ENCODE results near the gene CERKL.
A peak's percentile ranks its signal among the peaks of the same experiment; 100 is the strongest.

The CERKL gene

GRCh38 chr2:181657379-181657778, 474 bp upstream of the CERKL start:
- H3K27me3 Mint-ChIP-seq (ENCODE audit: low read depth): peaks cover 71% of the 10 kb centered on the region
- peaks cover 5% of the 10 kb centered on the region for H3K4me1 Mint-ChIP-seq
- TF ChIP-seq, protein P1, sequence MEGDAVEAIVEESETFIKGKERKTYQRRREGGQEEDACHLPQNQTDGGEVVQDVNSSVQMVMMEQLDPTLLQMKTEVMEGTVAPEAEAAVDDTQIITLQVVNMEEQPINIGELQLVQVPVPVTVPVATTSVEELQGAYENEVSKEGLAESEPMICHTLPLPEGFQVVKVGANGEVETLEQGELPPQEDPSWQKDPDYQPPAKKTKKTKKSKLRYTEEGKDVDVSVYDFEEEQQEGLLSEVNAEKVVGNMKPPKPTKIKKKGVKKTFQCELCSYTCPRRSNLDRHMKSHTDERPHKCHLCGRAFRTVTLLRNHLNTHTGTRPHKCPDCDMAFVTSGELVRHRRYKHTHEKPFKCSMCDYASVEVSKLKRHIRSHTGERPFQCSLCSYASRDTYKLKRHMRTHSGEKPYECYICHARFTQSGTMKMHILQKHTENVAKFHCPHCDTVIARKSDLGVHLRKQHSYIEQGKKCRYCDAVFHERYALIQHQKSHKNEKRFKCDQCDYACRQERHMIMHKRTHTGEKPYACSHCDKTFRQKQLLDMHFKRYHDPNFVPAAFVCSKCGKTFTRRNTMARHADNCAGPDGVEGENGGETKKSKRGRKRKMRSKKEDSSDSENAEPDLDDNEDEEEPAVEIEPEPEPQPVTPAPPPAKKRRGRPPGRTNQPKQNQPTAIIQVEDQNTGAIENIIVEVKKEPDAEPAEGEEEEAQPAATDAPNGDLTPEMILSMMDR (IDR thresholded peaks at IDR 0.05; ENCODE audit: unreplicated experiment in 3 of 3): no peak
- no peaks in the 10 kb centered on the region for H3K9me3 Mint-ChIP-seq
- no peaks in the 10 kb centered on the region for H3K36me3 Mint-ChIP-seq (ENCODE audit: low read depth)
- H3K27ac Mint-ChIP-seq: peak overlapping the region in 1 of 3 experiments; percentile 58
- peak overlapping the region; percentile 76 to 86 (median 82) for H3K4me3 Mint-ChIP-seq

GRCh38 chr2:181655519-181655918, 1.4 kb downstream of the CERKL start:
- H3K36me3 Mint-ChIP-seq (ENCODE audit: low read depth): no peaks in the 10 kb centered on the region
- H3K4me3 Mint-ChIP-seq: peak overlapping the region in 2 of 3 experiments; percentile 24 to 85
- TF ChIP-seq, protein P1 (IDR thresholded peaks at IDR 0.05; ENCODE audit: unreplicated experiment in 3 of 3): no peak
- no peak overlapping the region for H3K27ac Mint-ChIP-seq
- peaks cover 82% of the 10 kb centered on the region for H3K27me3 Mint-ChIP-seq (ENCODE audit: low read depth)
- peaks cover 5% of the 10 kb centered on the region for H3K4me1 Mint-ChIP-seq
- H3K9me3 Mint-ChIP-seq: no peaks in the 10 kb centered on the region

- H3K27me3 Mint-ChIP-seq (ENCODE audit: low read depth): peaks cover 27% of the 10 kb centered on the region
These were observed 7.4 kb downstream of the CERKL start for GRCh38 chr2:181649436-181649979.

GRCh38 chr2:181648478-181649155, 8.3 kb downstream of the CERKL start:
- Mint-ChIP-seq H3K27ac (no peak overlapping the region), H3K4me1 (no peaks in the 10 kb centered on the region), H3K9me3 (peaks cover 10% of the 10 kb centered on the region), H3K36me3 (ENCODE audit: low read depth) (no peaks in the 10 kb centered on the region), H3K4me3 (no peak overlapping the region), H3K27me3 (ENCODE audit: low read depth) (peaks cover 20% of the 10 kb centered on the region)
- TF ChIP-seq, protein P1 (IDR thresholded peaks at IDR 0.05; ENCODE audit: unreplicated experiment in 3 of 3): no peak

More at GRCh38 chr2:181649436-181649979, 7.4 kb downstream of the CERKL start:
- H3K27ac Mint-ChIP-seq: no peak overlapping the region
- TF ChIP-seq, protein P1 (IDR thresholded peaks at IDR 0.05; ENCODE audit: unreplicated experiment in 3 of 3): no peak
- H3K4me3 Mint-ChIP-seq: no peak overlapping the region
- H3K4me1 Mint-ChIP-seq: no peaks in the 10 kb centered on the region
- peaks cover 10% of the 10 kb centered on the region for H3K9me3 Mint-ChIP-seq
- no peaks in the 10 kb centered on the region for H3K36me3 Mint-ChIP-seq (ENCODE audit: low read depth)

GRCh38 chr2:181646415-181646987, 10.4 kb downstream of the CERKL start:
- H3K4me1 Mint-ChIP-seq: no peaks in the 10 kb centered on the region
- H3K27me3 Mint-ChIP-seq (ENCODE audit: low read depth): peaks cover 8% of the 10 kb centered on the region
- no peak overlapping the region for H3K4me3 Mint-ChIP-seq
- TF ChIP-seq, protein P1 (IDR thresholded peaks at IDR 0.05; ENCODE audit: unreplicated experiment in 3 of 3): no peak
- H3K9me3 Mint-ChIP-seq: peaks cover 10% of the 10 kb centered on the region
- no peaks in the 10 kb centered on the region for H3K36me3 Mint-ChIP-seq (ENCODE audit: low read depth)
- no peak overlapping the region for H3K27ac Mint-ChIP-seq
